ENCODE results near the gene MUC20. TPM values are rescaled to one million over a fixed set of nuclear protein-coding genes. Genes with fewer than 3 reads are reported as not detected.
"Not testable (repeated sequence)": the region's sequence is repeated elsewhere in the genome, so short reads cannot be mapped to it uniquely, and the experiment has no call there.

Gene MUC20
- total RNA-seq, 1 experiment from 2014 or later: 0.07 TPM

GRCh38 chr3:195711091-195711812 is 9.5 kb upstream of the MUC20 start:
- not testable (repeated sequence) for DNase-seq (ENCODE audit: low read depth)

GRCh38 chr3:195711813-195712534 is 8.8 kb upstream of the MUC20 start:
- DNase-seq (ENCODE audit: low read depth): no peak

- DNase-seq (ENCODE audit: low read depth): not testable (repeated sequence)
Observed at GRCh38 chr3:195712535-195712910, 8.3 kb upstream of the MUC20 start.

- not testable (repeated sequence) for DNase-seq (ENCODE audit: low read depth)
Observed at GRCh38 chr3:195713150-195713549, 7.6 kb upstream of the MUC20 start.

GRCh38 chr3:195714380-195715011 is 6.3 kb upstream of the MUC20 start:
- DNase-seq (ENCODE audit: low read depth): peak; percentile 33

GRCh38 chr3:195715134-195715533 is 5.6 kb upstream of the MUC20 start:
- DNase-seq (ENCODE audit: low read depth): no peak

GRCh38 chr3:195715583-195716266 is 5.1 kb upstream of the MUC20 start:
- peak; percentile 83 for DNase-seq (ENCODE audit: low read depth)

- no peak for DNase-seq (ENCODE audit: low read depth)
Observed at GRCh38 chr3:195717416-195717815, 3.4 kb upstream of the MUC20 start.

- no peak for DNase-seq (ENCODE audit: low read depth)
Observed at GRCh38 chr3:195717852-195718476, 2.8 kb upstream of the MUC20 start.

- no peak for DNase-seq (ENCODE audit: low read depth)
Observed at GRCh38 chr3:195718477-195718984, 2.2 kb upstream of the MUC20 start.

GRCh38 chr3:195719514-195720254 is 1.1 kb upstream of the MUC20 start:
- not testable (repeated sequence) for DNase-seq (ENCODE audit: low read depth)

GRCh38 chr3:195722139-195722995 is 1.6 kb downstream of the MUC20 start:
- not testable (repeated sequence) for DNase-seq (ENCODE audit: low read depth)

- DNase-seq (ENCODE audit: low read depth): not testable (repeated sequence)
Observed at GRCh38 chr3:195722996-195723345, 2.2 kb downstream of the MUC20 start.

- DNase-seq (ENCODE audit: low read depth): not testable (repeated sequence)
Observed at GRCh38 chr3:195724363-195724762, 3.6 kb downstream of the MUC20 start.

GRCh38 chr3:195725916-195726740 is 5.3 kb downstream of the MUC20 start:
- not testable (repeated sequence) for DNase-seq (ENCODE audit: low read depth)

GRCh38 chr3:195727606-195728195 is 6.9 kb downstream of the MUC20 start:
- DNase-seq (ENCODE audit: low read depth): no peak

GRCh38 chr3:195728789-195729188 is 8.0 kb downstream of the MUC20 start:
- not testable (repeated sequence) for DNase-seq (ENCODE audit: low read depth)

- DNase-seq (ENCODE audit: low read depth): no peak
Observed at GRCh38 chr3:195729476-195730251, 8.9 kb downstream of the MUC20 start.

Data from M059J (cell line).